ENCODE results near the gene RIMBP2. TPM values are rescaled to one million over a fixed set of nuclear protein-coding genes. Genes with fewer than 3 reads are reported as not detected.
A peak's percentile ranks its signal among the peaks of the same experiment; 100 is the strongest.

The RIMBP2 gene
- total RNA-seq, 1 donor from 2014 or later: not detected

GRCh38 chr12:130493951-130494350 lies 222.1 kb downstream of the RIMBP2 start:
- no peak for DNase-seq
- no peak for ATAC-seq (ENCODE audit: poor library complexity)
- intact Hi-C loops (cut with DNase I): no loop called here

- DNase-seq: no peak
- intact Hi-C loops (cut with DNase I): no loop called here
- ATAC-seq (ENCODE audit: poor library complexity): peak; percentile 95
Observed at GRCh38 chr12:130491421-130492357, 224.4 kb downstream of the RIMBP2 start.

- ATAC-seq (ENCODE audit: poor library complexity): no peak
- intact Hi-C loops (cut with DNase I): no loop called here
- DNase-seq: no peak
Observed at GRCh38 chr12:130490674-130491073, 225.4 kb downstream of the RIMBP2 start.

DNA sequence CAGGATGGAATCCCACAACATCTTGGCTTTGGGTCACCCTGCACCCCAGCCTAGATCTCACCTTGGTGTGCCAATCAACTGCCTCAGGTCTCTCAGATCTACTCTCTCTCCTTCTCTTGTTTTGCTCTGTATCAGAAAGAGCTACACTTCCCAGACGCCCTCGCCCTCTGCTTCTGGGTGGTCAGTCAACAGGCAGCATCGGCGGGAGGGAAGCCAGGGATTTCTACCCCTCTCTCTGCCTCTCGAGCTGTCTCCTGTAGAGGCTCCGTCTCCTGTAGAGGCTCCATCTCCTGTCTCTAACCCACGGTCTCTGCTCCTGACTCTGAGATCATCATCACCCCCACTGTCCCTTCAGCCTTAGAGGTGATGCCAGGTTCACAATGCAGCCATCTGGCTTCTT lies 226.8 kb downstream of the RIMBP2 start:
- ATAC-seq (ENCODE audit: poor library complexity) (no peak), DNase-seq (no peak)
- intact Hi-C loops (cut with DNase I): no loop called here

DNA sequence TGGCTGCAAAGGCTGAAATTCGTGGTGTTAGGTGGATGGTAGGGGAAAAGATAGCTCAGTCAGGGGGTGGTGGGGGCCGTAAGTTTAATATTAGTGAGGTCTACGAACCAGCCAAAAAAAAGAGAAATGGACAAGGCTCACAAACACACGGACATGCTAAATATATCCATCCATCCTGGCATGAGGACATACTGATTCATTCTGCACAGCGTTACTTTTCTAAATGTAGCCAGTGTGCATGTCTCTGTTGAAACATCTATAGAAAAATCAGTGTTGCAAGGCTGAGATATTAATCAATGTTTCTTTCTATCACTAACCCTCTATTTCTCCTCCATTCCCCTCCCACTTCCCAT lies 227.8 kb downstream of the RIMBP2 start:
- DNase-seq (no peak), ATAC-seq (ENCODE audit: poor library complexity) (no peak)
- intact Hi-C loops (cut with DNase I): no loop called here

- no peak for ATAC-seq (ENCODE audit: poor library complexity)
- intact Hi-C loops (cut with DNase I): no loop called here
- DNase-seq: no peak
Observed at GRCh38 chr12:130487636-130488357, 228.3 kb downstream of the RIMBP2 start.

- ATAC-seq (ENCODE audit: poor library complexity) (no peak), DNase-seq (no peak)
- intact Hi-C loops (cut with DNase I): no loop called here
Observed at GRCh38 chr12:130486891-130487416, 229.1 kb downstream of the RIMBP2 start.

DNA sequence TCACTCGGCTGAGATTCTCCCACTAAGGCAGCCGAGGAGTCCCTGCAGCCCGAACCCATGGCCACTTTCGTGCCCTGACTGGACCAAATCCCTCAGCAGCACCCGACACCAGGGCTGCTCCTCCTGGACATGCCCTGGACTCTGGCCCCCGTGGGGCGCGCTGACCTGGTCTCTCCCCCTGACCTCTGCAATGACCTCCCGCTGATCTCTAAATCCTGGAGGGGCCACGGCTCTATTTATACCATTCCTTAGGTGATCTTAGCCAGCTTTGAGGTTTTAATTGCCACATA lies 230.0 kb downstream of the RIMBP2 start:
- intact Hi-C loops (cut with DNase I): no loop called here
- ATAC-seq (ENCODE audit: poor library complexity): no peak

DNA sequence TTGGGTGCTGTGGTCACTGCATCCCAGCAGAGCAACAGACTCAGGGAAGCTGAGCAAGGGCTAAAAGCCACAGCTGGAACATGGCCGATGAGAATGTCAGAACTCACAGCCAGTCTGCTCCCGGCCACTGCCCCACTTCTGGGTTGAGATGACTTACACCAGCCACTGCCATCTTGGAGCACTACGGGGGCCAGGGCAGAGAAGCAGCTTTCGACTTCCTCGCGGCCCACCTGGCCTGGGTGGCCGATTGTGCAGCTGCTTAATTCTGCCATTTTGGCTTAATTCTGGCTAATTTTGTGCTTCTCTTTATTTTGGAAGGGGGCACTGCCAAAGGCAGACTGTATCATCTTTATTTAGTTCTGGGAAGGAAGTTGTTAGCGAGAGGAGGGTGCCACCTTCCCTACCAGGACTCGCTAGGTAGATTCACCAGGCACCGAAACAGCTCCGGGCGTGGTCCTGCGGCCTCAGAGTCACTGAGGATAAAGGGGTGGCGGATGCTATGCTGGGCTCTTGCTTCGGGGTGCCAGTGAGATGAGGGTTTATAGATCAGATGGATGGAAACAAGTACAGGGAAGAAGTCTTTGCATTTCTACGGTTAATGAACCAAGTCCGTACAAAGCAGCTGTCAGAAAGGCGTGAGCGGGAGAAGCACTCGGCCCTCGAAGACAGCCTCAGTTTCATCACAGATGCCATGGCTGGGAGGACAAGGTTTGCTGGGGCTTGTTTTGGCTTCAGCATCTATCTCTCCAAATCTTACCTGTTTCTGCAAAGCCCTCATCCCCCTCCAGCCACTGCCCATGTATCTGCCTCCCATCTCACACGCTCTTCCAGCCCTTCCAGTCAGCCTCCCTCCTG lies 230.6 kb downstream of the RIMBP2 start:
- ATAC-seq (ENCODE audit: poor library complexity): no peak

More for the DNA sequence above, 230.0 kb downstream of the RIMBP2 start:
- no peak for DNase-seq

DNA sequence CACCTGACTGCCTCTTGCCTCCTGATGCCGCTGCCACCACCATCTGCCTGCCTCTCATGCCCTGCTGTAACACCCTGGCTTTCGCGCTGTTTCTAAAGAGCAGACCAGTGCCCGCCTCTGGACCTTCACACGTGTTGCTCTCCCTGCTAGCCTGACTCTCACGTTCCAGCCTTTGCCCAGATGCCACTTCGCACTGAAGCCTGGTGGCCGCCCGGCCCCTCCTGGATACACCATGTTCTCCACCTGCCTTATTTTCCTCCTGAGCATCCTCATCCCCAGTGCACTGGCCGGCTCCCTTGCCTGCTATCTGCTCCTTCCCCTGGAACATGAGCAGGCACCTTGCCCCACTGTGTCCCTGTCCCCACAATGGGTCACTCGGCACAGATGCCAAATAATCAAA lies 231.9 kb downstream of the RIMBP2 start:
- no peak for ATAC-seq (ENCODE audit: poor library complexity)
- intact Hi-C loops (cut with DNase I): no loop called here
- no peak for DNase-seq

More for the DNA sequence above, 230.6 kb downstream of the RIMBP2 start:
- intact Hi-C loops (cut with DNase I): no loop called here
- DNase-seq: no peak

GRCh38 chr12:130483616-130484180 lies 232.4 kb downstream of the RIMBP2 start:
- no peak for ATAC-seq (ENCODE audit: poor library complexity)
- intact Hi-C loops (cut with DNase I): no loop called here
- DNase-seq: no peak

- intact Hi-C loops (cut with DNase I): no loop called here
- ATAC-seq (ENCODE audit: poor library complexity): no peak
Observed at GRCh38 chr12:130482448-130482847, 233.7 kb downstream of the RIMBP2 start.

DNA sequence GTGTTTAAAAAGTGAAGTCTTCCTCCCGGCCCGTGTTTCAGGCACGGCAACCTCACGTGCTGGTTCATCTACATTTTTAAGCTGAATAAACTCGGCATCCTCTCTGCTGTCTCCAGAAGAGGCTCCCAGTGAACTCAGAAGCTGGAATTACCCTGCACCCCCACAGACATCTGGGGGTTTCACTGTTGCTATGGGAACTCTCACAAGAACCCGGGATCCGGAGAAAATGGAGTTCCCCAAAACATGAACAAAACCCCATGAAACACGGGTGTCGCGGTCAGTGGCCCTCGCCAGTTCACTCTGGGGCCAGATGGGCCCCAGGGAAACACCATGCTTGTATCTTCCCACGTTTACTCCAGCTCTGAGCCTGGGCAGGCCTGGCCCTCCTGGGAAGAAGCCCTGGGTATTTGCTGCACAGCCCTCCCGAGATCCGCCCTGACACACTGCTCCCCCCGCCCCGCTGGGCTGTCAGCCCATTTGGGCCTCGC lies 234.7 kb downstream of the RIMBP2 start:
- intact Hi-C loops (cut with DNase I): no loop called here
- no peak for ATAC-seq (ENCODE audit: poor library complexity)
- no peak for DNase-seq

More at GRCh38 chr12:130482448-130482847, 233.7 kb downstream of the RIMBP2 start:
- DNase-seq: no peak

- no peak for ATAC-seq (ENCODE audit: poor library complexity)
- DNase-seq: no peak
- intact Hi-C loops (cut with DNase I): no loop called here
Observed at GRCh38 chr12:130480887-130481286, 235.2 kb downstream of the RIMBP2 start.

DNA sequence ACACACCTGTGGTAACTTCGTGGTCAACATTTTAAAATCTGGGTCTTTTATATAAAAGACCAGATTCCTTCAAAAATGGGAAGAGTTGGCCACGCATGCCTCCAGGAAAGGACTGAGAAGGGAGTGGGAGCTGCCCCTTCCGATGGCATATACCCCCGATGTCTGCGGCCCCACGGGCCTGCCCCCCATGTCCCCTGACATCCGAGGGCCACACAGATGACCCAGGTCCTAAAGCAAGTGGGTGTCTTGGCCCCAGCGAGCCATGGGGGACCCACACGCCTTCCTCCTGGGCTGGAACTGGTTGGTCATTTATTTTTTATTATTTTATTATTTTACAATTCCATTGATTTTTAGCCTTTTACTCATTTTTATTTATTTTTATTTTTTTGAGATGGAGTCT lies 235.9 kb downstream of the RIMBP2 start:
- intact Hi-C loops (cut with DNase I): no loop called here
- no peak for ATAC-seq (ENCODE audit: poor library complexity)
- no peak for DNase-seq

DNA sequence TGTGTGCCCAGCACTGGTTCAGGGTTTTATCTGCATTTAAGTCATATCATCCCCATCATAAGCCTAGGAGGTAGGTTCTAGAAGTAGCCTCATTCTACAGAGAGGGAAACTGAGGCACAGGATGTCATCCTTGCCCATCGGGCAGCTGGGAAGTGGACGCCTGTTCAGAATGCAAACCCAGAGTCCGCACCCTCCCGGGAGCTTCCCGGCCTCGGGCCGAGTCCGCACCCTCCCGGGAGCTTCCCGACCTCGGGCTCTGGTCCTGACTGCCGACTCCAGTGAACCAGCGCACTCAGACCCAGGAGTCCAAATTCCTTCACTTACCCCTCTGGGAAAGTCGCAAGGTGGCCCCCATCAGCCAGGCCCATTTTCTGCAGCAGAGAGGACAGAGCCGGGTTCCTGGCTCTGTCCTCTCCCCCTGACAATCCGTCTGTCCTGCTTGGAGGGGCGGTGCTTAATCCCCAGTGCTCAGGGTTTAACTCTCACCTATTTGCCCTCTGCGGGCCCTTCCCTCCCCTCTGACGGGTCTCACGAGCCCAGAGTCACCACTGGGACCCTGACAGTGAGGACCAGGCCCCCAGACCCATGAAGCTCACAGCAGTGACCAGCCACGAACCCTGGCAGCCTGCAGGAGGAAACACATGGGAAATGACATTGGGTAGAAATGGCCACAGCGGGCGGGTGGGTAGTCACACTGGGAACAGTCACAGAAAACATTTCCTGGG lies 236.5 kb downstream of the RIMBP2 start:
- DNase-seq: no peak
- ATAC-seq (ENCODE audit: poor library complexity): no peak
- intact Hi-C loops (cut with DNase I): no loop called here

DNA sequence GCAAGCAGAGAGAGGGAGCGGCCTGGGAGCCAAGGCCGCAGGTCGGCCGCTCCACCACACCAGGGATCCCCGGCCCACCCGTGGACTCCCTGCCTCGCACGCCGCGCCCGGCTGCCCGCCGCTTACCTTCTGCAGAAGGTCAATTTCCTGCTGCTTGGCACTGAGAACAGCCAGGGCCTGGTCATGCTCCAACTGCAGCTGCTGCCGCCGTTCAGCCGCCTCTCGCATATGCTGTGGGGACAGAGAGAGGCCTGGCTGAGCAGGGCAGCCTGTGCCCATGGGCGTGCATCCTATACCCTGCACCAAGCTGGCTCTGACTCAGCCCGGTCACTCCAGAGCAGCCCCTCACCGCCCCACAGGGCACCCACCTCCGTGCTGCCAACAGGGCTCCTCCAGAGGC lies 237.3 kb downstream of the RIMBP2 start:
- ATAC-seq (ENCODE audit: poor library complexity): no peak

GRCh38 chr12:130477701-130478100 lies 238.4 kb downstream of the RIMBP2 start:
- DNase-seq (no peak), ATAC-seq (ENCODE audit: poor library complexity) (no peak)
- intact Hi-C loops (cut with DNase I): no loop called here

More for the DNA sequence above, 237.3 kb downstream of the RIMBP2 start:
- intact Hi-C loops (cut with DNase I): no loop called here
- DNase-seq: no peak
